K562 (cell line): Measurements from ENCODE around the gene BNIPL. TPM values are rescaled to one million over a fixed set of nuclear protein-coding genes. Genes with fewer than 3 reads are reported as not detected.

Experiments
- HIVEP1 ChIP-seq: fragments of 250-450 bp; sonication (Bioruptor Pico); IDR thresholded peaks from 2 replicates; pipeline ENCODE4 v1.4.0; 2020; ENCODE audit warnings: mild to moderate bottlenecking
- HNRNPH1 ChIP-seq: fragments of 200-400 bp; formaldehyde crosslinking; optimal IDR thresholded peaks from 2 replicates; pipeline ENCODE3; 2017; ENCODE audit warnings: low read depth, mild to moderate bottlenecking, low read length, moderate library complexity
- JUNB ChIP-seq: fragments of 450-650 bp; formaldehyde crosslinking; conservative IDR thresholded peaks from 2 replicates; pipeline ENCODE4 v1.4.0; 2020; ENCODE audit warnings: mild to moderate bottlenecking
- MEIS2 ChIP-seq: fragments of 450-650 bp; IDR thresholded peaks from 2 replicates; pipeline ENCODE4 v1.6.1; 2014; ENCODE audit warnings: mild to moderate bottlenecking; ENCODE audit not compliant: partially characterized antibody
- NFE2L1 ChIP-seq: fragments of 450-650 bp; IDR thresholded peaks from 2 replicates; pipeline ENCODE4 v1.6.1; 2016; ENCODE audit warnings: missing genetic modification characterization, low read depth, mild to moderate bottlenecking, missing compliant biosample characterization, moderate library complexity, borderline replicate concordance
- RBM34 ChIP-seq: fragments of 200-400 bp; formaldehyde crosslinking; IDR thresholded peaks from 2 replicates; pipeline ENCODE4 v1.6.1; 2018; ENCODE audit warnings: low read length, borderline replicate concordance; ENCODE audit not compliant: insufficient read depth
- TEAD4 ChIP-seq, 2 experiments: sonication (generic) in 1 of 2; formaldehyde crosslinking in 1 of 2; IDR thresholded peaks; 2 replicates each; pipeline versions ENCODE4 v1.6.1 to v1.8.0; 2012 to 2022; ENCODE audit warnings: borderline replicate concordance in 1 of 2, inconsistent platforms in 1 of 2, low read length in 1 of 2, mild to moderate bottlenecking in 1 of 2, missing genetic modification reagents in 1 of 2
- ZNF79 ChIP-seq: fragments of 250-450 bp; sonication (Bioruptor Pico); IDR thresholded peaks from 2 replicates; pipeline ENCODE4 v1.4.0; 2020; ENCODE audit warnings: low read depth, mild to moderate bottlenecking, moderate library complexity
- polyA plus RNA-seq, 8 experiments: library from polyadenylated mRNA; depleted of rRNA in 4 of 8; stranded (reverse) in 5 of 8; unstranded in 3 of 8; fragments of >200 nt; fragmentation: Nextera tagmentation in 2 of 8; fragmentation: Illumina TruSeq in 1 of 8; extraction: Ambion mirVana in 2 of 8; extraction: Trizol in 1 of 8; gene quantifications; 2 replicates each; pipeline versions ENCODE4 v1.2.1 to v1.2.3, GENCODE V29; 2011 to 2014; ENCODE audit warnings: inconsistent platforms in 1 of 8, missing spikeins in 1 of 8
- total RNA-seq, 7 experiments: library from RNA; depleted of rRNA in 6 of 7; stranded (reverse); fragments of >200 nt in 6 of 7; fragmentation: Illumina TruSeq in 2 of 7; extraction: Trizol in 2 of 7; gene quantifications; 2 replicates each; pipeline versions ENCODE4 v1.2.1 to v1.2.3, GENCODE V29; 2011 to 2021; ENCODE audit warnings: low replicate concordance in 1 of 7
- TF ChIP-seq, protein P1 (sequence below): fragments of 200-600 bp; sonication (generic); IDR thresholded peaks from one replicate; pipeline ENCODE4 v1.6.1; 2012; ENCODE audit warnings: mild to moderate bottlenecking, low read depth, low read length, inconsistent platforms
- TF ChIP-seq, protein P2 (sequence below): sonication (generic); formaldehyde crosslinking; IDR thresholded peaks from 2 replicates; pipeline ENCODE4 v1.8.0; 2023; ENCODE audit warnings: missing genetic modification reagents, mild to moderate bottlenecking, borderline replicate concordance

The BNIPL gene
- total and polyA plus RNA-seq, 9 of the 15 experiments (the other 6 are each of a cell fraction or from before 2014, with no cell fraction given), result 0.08 to 1.4 (median 0.68) TPM

DNA sequence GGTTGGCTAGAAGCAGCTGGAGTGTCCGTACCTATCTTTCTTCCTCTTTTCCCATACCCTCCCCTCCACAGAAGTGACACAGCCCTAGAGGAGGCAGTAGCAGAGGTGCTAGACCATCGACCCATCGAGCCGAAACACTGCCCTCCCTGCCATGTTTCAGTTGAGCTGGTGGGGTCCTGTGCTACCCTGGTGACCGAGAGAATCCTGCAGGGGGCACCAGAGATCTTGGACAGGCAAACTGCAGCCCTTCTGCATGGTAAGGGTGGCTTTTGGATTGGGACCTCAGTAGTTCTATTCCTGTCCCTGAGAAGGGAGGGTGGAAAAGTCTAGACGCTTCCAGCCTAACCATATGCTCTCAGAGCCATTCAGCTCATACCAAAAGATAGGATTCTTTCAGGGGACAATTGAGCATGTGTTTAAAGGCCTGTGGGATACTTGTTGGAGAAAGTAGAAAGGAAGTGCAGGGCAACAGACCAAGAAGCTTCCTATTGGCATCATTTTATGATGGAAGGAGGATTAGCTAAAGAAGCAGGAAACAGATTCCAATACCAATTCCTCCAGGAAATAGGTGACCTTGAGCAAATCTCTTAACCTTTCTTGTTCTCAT, 11.7 kb upstream of the BNIPL start (continued):
- TF ChIP-seq ZNF79 (CRISPR knock-in tag), result no peak
- no peak for TF ChIP-seq MEIS2
- TF ChIP-seq, protein P1, sequence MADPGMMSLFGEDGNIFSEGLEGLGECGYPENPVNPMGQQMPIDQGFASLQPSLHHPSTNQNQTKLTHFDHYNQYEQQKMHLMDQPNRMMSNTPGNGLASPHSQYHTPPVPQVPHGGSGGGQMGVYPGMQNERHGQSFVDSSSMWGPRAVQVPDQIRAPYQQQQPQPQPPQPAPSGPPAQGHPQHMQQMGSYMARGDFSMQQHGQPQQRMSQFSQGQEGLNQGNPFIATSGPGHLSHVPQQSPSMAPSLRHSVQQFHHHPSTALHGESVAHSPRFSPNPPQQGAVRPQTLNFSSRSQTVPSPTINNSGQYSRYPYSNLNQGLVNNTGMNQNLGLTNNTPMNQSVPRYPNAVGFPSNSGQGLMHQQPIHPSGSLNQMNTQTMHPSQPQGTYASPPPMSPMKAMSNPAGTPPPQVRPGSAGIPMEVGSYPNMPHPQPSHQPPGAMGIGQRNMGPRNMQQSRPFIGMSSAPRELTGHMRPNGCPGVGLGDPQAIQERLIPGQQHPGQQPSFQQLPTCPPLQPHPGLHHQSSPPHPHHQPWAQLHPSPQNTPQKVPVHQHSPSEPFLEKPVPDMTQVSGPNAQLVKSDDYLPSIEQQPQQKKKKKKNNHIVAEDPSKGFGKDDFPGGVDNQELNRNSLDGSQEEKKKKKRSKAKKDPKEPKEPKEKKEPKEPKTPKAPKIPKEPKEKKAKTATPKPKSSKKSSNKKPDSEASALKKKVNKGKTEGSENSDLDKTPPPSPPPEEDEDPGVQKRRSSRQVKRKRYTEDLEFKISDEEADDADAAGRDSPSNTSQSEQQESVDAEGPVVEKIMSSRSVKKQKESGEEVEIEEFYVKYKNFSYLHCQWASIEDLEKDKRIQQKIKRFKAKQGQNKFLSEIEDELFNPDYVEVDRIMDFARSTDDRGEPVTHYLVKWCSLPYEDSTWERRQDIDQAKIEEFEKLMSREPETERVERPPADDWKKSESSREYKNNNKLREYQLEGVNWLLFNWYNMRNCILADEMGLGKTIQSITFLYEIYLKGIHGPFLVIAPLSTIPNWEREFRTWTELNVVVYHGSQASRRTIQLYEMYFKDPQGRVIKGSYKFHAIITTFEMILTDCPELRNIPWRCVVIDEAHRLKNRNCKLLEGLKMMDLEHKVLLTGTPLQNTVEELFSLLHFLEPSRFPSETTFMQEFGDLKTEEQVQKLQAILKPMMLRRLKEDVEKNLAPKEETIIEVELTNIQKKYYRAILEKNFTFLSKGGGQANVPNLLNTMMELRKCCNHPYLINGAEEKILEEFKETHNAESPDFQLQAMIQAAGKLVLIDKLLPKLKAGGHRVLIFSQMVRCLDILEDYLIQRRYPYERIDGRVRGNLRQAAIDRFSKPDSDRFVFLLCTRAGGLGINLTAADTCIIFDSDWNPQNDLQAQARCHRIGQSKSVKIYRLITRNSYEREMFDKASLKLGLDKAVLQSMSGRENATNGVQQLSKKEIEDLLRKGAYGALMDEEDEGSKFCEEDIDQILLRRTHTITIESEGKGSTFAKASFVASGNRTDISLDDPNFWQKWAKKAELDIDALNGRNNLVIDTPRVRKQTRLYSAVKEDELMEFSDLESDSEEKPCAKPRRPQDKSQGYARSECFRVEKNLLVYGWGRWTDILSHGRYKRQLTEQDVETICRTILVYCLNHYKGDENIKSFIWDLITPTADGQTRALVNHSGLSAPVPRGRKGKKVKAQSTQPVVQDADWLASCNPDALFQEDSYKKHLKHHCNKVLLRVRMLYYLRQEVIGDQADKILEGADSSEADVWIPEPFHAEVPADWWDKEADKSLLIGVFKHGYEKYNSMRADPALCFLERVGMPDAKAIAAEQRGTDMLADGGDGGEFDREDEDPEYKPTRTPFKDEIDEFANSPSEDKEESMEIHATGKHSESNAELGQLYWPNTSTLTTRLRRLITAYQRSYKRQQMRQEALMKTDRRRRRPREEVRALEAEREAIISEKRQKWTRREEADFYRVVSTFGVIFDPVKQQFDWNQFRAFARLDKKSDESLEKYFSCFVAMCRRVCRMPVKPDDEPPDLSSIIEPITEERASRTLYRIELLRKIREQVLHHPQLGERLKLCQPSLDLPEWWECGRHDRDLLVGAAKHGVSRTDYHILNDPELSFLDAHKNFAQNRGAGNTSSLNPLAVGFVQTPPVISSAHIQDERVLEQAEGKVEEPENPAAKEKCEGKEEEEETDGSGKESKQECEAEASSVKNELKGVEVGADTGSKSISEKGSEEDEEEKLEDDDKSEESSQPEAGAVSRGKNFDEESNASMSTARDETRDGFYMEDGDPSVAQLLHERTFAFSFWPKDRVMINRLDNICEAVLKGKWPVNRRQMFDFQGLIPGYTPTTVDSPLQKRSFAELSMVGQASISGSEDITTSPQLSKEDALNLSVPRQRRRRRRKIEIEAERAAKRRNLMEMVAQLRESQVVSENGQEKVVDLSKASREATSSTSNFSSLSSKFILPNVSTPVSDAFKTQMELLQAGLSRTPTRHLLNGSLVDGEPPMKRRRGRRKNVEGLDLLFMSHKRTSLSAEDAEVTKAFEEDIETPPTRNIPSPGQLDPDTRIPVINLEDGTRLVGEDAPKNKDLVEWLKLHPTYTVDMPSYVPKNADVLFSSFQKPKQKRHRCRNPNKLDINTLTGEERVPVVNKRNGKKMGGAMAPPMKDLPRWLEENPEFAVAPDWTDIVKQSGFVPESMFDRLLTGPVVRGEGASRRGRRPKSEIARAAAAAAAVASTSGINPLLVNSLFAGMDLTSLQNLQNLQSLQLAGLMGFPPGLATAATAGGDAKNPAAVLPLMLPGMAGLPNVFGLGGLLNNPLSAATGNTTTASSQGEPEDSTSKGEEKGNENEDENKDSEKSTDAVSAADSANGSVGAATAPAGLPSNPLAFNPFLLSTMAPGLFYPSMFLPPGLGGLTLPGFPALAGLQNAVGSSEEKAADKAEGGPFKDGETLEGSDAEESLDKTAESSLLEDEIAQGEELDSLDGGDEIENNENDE, result no peak
- TF ChIP-seq JUNB (CRISPR knock-in tag), result no peak
- TF ChIP-seq, protein P2, sequence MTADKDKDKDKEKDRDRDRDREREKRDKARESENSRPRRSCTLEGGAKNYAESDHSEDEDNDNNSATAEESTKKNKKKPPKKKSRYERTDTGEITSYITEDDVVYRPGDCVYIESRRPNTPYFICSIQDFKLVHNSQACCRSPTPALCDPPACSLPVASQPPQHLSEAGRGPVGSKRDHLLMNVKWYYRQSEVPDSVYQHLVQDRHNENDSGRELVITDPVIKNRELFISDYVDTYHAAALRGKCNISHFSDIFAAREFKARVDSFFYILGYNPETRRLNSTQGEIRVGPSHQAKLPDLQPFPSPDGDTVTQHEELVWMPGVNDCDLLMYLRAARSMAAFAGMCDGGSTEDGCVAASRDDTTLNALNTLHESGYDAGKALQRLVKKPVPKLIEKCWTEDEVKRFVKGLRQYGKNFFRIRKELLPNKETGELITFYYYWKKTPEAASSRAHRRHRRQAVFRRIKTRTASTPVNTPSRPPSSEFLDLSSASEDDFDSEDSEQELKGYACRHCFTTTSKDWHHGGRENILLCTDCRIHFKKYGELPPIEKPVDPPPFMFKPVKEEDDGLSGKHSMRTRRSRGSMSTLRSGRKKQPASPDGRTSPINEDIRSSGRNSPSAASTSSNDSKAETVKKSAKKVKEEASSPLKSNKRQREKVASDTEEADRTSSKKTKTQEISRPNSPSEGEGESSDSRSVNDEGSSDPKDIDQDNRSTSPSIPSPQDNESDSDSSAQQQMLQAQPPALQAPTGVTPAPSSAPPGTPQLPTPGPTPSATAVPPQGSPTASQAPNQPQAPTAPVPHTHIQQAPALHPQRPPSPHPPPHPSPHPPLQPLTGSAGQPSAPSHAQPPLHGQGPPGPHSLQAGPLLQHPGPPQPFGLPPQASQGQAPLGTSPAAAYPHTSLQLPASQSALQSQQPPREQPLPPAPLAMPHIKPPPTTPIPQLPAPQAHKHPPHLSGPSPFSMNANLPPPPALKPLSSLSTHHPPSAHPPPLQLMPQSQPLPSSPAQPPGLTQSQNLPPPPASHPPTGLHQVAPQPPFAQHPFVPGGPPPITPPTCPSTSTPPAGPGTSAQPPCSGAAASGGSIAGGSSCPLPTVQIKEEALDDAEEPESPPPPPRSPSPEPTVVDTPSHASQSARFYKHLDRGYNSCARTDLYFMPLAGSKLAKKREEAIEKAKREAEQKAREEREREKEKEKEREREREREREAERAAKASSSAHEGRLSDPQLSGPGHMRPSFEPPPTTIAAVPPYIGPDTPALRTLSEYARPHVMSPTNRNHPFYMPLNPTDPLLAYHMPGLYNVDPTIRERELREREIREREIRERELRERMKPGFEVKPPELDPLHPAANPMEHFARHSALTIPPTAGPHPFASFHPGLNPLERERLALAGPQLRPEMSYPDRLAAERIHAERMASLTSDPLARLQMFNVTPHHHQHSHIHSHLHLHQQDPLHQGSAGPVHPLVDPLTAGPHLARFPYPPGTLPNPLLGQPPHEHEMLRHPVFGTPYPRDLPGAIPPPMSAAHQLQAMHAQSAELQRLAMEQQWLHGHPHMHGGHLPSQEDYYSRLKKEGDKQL (CRISPR knock-in tag), result no peak
- 0 out of 2 replicates have a peak, but pooled peaks have one; percentile 3 for TF ChIP-seq TEAD4 (IDR thresholded peaks at IDR 0.05; ENCODE audit: low read length)
- no peak for TF ChIP-seq TEAD4 (CRISPR knock-in tag; IDR thresholded peaks at IDR 0.05; ENCODE audit: borderline replicate concordance)
- TF ChIP-seq NFE2L1, result no peak
- no peak for TF ChIP-seq RBM34
- no peak for TF ChIP-seq HIVEP1 (CRISPR knock-in tag)
- no peak for TF ChIP-seq HNRNPH1
